HL-60 (cell line): ENCODE measurements around the gene DGKE.

ENCODE experiments used
- DNase-seq, 2 experiments: peaks; one replicate each; pipeline ENCODE4 v3.0.0-alpha.2; 2010 to 2020; ENCODE audit warnings: low read depth in 1 of 2, low spot score in 1 of 2
- H3K27ac ChIP-seq: fragments of 250-450 bp; sonication (Bioruptor Pico); replicated peaks from 2 replicates; pipeline ENCODE4 v1.5.1; 2020; ENCODE audit warnings: mild to moderate bottlenecking, moderate library complexity
- H3K27me3 ChIP-seq: fragments of 250-450 bp; sonication (Bioruptor Pico); 2 replicates; pipeline ENCODE4 v1.5.1; 2021; ENCODE audit warnings: mild to moderate bottlenecking, moderate library complexity; ENCODE audit not compliant: insufficient read depth, poor library complexity, severe bottlenecking
- H3K4me3 ChIP-seq: replicated peaks from 2 replicates; pipeline ENCODE4 v1.5.1; 2011; ENCODE audit warnings: mild to moderate bottlenecking, control low read depth, low read length; ENCODE audit not compliant: insufficient read depth
- CTCF ChIP-seq: IDR thresholded peaks from one replicate; pipeline ENCODE4 v1.5.1; 2011; ENCODE audit warnings: low read length, control low read depth, inconsistent platforms; ENCODE audit not compliant: insufficient read depth
- GABPA ChIP-seq: IDR thresholded peaks from 2 replicates; pipeline ENCODE4 v1.6.1; 2012; ENCODE audit warnings: low read depth
- POLR2AphosphoS5 ChIP-seq: IDR thresholded peaks from 2 replicates; pipeline ENCODE4 v1.6.1; 2012; ENCODE audit warnings: low read depth
- REST ChIP-seq: IDR thresholded peaks from 2 replicates; pipeline ENCODE4 v1.6.1; 2012; ENCODE audit warnings: low read depth; ENCODE audit not compliant: insufficient replicate concordance
- SPI1 ChIP-seq: IDR thresholded peaks from 2 replicates; pipeline ENCODE4 v1.6.1; 2012; ENCODE audit warnings: low read depth, mild to moderate bottlenecking, borderline replicate concordance

DGKE gene

GRCh38 chr17:56866496-56866895 lies 32.5 kb downstream of the DGKE start:
- Histone ChIP-seq H3K27ac (no peak overlapping the region), H3K27me3 (no peaks in the 10 kb centered on the region), H3K4me3 (no peak overlapping the region)
- TF ChIP-seq POLR2AphosphoS5 (no peak), REST (no peak), SPI1 (no peak), GABPA (no peak), CTCF (no peak)
- DNase-seq = no peak

- no peak overlapping the region for H3K4me3 ChIP-seq
- no peaks in the 10 kb centered on the region for H3K27me3 ChIP-seq
- TF ChIP-seq REST = no peak
- no peak overlapping the region for H3K27ac ChIP-seq
- no peak for DNase-seq
Measured at GRCh38 chr17:56867948-56868376, 34.0 kb downstream of the DGKE start.

GRCh38 chr17:56868716-56869115 lies 34.8 kb downstream of the DGKE start:
- no peaks in the 10 kb centered on the region for H3K27me3 ChIP-seq
- H3K27ac ChIP-seq = no peak overlapping the region
- TF ChIP-seq POLR2AphosphoS5 (no peak), GABPA (no peak), SPI1 (no peak), REST (no peak), CTCF (no peak)
- H3K4me3 ChIP-seq = no peak overlapping the region
- no peak for DNase-seq

- Histone ChIP-seq H3K27ac (no peak overlapping the region), H3K27me3 (no peaks in the 10 kb centered on the region), H3K4me3 (no peak overlapping the region)
- TF ChIP-seq REST (no peak), SPI1 (no peak), POLR2AphosphoS5 (no peak), GABPA (no peak), CTCF (no peak)
- no peak for DNase-seq
Measured at GRCh38 chr17:56870081-56870651, 36.2 kb downstream of the DGKE start.
